ENCODE measurements around the gene TTC13. TPM values are rescaled to one million over a fixed set of nuclear protein-coding genes. Genes with fewer than 3 reads are reported as not detected.

TTC13 gene
- total RNA-seq, 2 experiments from 2014 or later = 24.9 to 25.0 TPM

DNA sequence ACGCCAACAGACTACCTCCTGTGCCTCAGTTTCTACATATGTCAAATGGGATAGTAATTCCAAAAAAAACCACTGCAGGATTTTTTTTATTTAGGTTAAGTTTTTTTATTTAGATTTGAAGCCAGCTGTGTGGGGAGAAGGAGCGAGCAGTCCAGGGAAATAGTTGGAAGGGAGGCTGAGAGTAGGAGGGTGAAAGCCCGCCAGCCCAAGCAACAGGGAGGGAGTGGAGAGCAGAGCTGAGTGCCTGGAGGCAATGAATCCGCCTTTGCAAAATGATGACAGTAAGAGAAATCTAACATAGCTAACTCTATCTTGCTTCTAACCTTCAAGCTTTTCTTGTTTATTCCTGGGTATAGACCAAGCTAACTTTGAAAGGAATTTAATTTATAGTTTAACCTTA lies 94.7 kb downstream of the TTC13 start:
- TF ChIP-seq, protein P1, sequence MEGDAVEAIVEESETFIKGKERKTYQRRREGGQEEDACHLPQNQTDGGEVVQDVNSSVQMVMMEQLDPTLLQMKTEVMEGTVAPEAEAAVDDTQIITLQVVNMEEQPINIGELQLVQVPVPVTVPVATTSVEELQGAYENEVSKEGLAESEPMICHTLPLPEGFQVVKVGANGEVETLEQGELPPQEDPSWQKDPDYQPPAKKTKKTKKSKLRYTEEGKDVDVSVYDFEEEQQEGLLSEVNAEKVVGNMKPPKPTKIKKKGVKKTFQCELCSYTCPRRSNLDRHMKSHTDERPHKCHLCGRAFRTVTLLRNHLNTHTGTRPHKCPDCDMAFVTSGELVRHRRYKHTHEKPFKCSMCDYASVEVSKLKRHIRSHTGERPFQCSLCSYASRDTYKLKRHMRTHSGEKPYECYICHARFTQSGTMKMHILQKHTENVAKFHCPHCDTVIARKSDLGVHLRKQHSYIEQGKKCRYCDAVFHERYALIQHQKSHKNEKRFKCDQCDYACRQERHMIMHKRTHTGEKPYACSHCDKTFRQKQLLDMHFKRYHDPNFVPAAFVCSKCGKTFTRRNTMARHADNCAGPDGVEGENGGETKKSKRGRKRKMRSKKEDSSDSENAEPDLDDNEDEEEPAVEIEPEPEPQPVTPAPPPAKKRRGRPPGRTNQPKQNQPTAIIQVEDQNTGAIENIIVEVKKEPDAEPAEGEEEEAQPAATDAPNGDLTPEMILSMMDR (IDR thresholded peaks at IDR 0.05) = no peak
- no peaks in the 10 kb centered on the region for H3K9me3 Mint-ChIP-seq
- H3K27ac Mint-ChIP-seq = no peak overlapping the region
- no peaks in the 10 kb centered on the region for H3K36me3 Mint-ChIP-seq (ENCODE audit: low read depth)
- no peaks in the 10 kb centered on the region for H3K4me1 Mint-ChIP-seq (ENCODE audit: low read depth)
- H3K27me3 ChIP-seq (ENCODE audit: control insufficient read depth in 1 of 2, insufficient read depth in 2 of 2, low read length in 2 of 2) = peaks cover 10 to 23% of the 10 kb centered on the region in 2 experiments
- CTCF ChIA-PET = interaction anchor here (0.7 kb wide), 1 partner anchor 67 kb away, joined by 3 read pairs; no protein-coding TSS in a partner anchor
- H3K4me3 ChIP-seq (ENCODE audit: low read length) = no peak overlapping the region
- intact Hi-C loops (cut with DNase I, micrococcal nuclease) = no loop called here
- H3K27ac ChIP-seq (ENCODE audit: low read depth in 1 of 2, low read length in 2 of 2) = no peak overlapping the region
- POLR2A ChIA-PET = no interaction called here
- H3K4me1 ChIP-seq (ENCODE audit: insufficient read depth, low read length) = no peaks in the 10 kb centered on the region
- no peak overlapping the region for H3K4me3 Mint-ChIP-seq
- ATAC-seq (ENCODE audit: poor library complexity) (no peak), DNase-seq (no peak)
- H3K27me3 Mint-ChIP-seq = peaks cover 66% of the 10 kb centered on the region
- no peaks in the 10 kb centered on the region for H3K36me3 ChIP-seq (ENCODE audit: insufficient read depth, low read length)
- H3K9me3 ChIP-seq (ENCODE audit: control insufficient read depth in 1 of 2, insufficient read depth in 1 of 2, low read length in 2 of 2) = peaks cover 0 to 13% of the 10 kb centered on the region in 2 experiments

- TF ChIP-seq, protein P1 (IDR thresholded peaks at IDR 0.05) = no peak
- Mint-ChIP-seq H3K4me1 (ENCODE audit: low read depth) (no peaks in the 10 kb centered on the region), H3K36me3 (ENCODE audit: low read depth) (no peaks in the 10 kb centered on the region), H3K4me3 (no peak overlapping the region), H3K9me3 (no peaks in the 10 kb centered on the region), H3K27me3 (peaks cover 80% of the 10 kb centered on the region), H3K27ac (no peak overlapping the region)
- Histone ChIP-seq H3K4me1 (ENCODE audit: insufficient read depth, low read length) (no peaks in the 10 kb centered on the region), H3K4me3 (ENCODE audit: low read length) (no peak overlapping the region), H3K27me3 (ENCODE audit: control insufficient read depth in 1 of 2, insufficient read depth in 2 of 2, low read length in 2 of 2) (peaks cover 8 to 28% of the 10 kb centered on the region in 2 experiments), H3K9me3 (ENCODE audit: control insufficient read depth in 1 of 2, insufficient read depth in 1 of 2, low read length in 2 of 2) (peaks cover 0 to 8% of the 10 kb centered on the region in 2 experiments), H3K27ac (ENCODE audit: low read depth in 1 of 2, low read length in 2 of 2) (no peak overlapping the region), H3K36me3 (ENCODE audit: insufficient read depth, low read length) (no peaks in the 10 kb centered on the region)
- no peak for ATAC-seq (ENCODE audit: poor library complexity)
- DNase-seq = no peak
- intact Hi-C loops (cut with DNase I, micrococcal nuclease) = no loop called here
- ChIA-PET CTCF (no interaction called here), POLR2A (no interaction called here)
These were observed 98.9 kb downstream of the TTC13 start for GRCh38 chr1:230879778-230880177.

GRCh38 chr1:230878591-230878990 lies 100.1 kb downstream of the TTC13 start:
- H3K4me3 Mint-ChIP-seq = no peak overlapping the region
- H3K9me3 ChIP-seq (ENCODE audit: control insufficient read depth in 1 of 2, insufficient read depth in 1 of 2, low read length in 2 of 2) = peaks cover 0 to 3% of the 10 kb centered on the region in 2 experiments
- H3K27me3 ChIP-seq (ENCODE audit: control insufficient read depth in 1 of 2, insufficient read depth in 2 of 2, low read length in 2 of 2) = peaks cover 8 to 32% of the 10 kb centered on the region in 2 experiments
- H3K36me3 Mint-ChIP-seq (ENCODE audit: low read depth) = no peaks in the 10 kb centered on the region
- no peak overlapping the region for H3K27ac ChIP-seq (ENCODE audit: low read depth in 1 of 2, low read length in 2 of 2)
- no peak overlapping the region for H3K27ac Mint-ChIP-seq
- no peaks in the 10 kb centered on the region for H3K9me3 Mint-ChIP-seq
- DNase-seq (no peak), ATAC-seq (ENCODE audit: poor library complexity) (no peak)
- ChIA-PET POLR2A (no interaction called here), CTCF (no interaction called here)
- no peak overlapping the region for H3K4me3 ChIP-seq (ENCODE audit: low read length)
- peaks cover 74% of the 10 kb centered on the region for H3K27me3 Mint-ChIP-seq
- H3K4me1 ChIP-seq (ENCODE audit: insufficient read depth, low read length) = no peaks in the 10 kb centered on the region
- intact Hi-C loops (cut with DNase I, micrococcal nuclease) = no loop called here
- TF ChIP-seq, protein P1 (IDR thresholded peaks at IDR 0.05) = no peak
- H3K4me1 Mint-ChIP-seq (ENCODE audit: low read depth) = no peaks in the 10 kb centered on the region
- H3K36me3 ChIP-seq (ENCODE audit: insufficient read depth, low read length) = no peaks in the 10 kb centered on the region
